Keratinocyte (primary cell): ENCODE measurements around the gene TAF7. TPM values are rescaled to one million over a fixed set of nuclear protein-coding genes. Genes with fewer than 3 reads are reported as not detected.

Experiments
- DNase-seq: peaks from one replicate; pipeline ENCODE4 v3.0.0-alpha.2; 2011; ENCODE audit warnings: low read depth, missing footprints, low spot score
- FAIRE-seq: peaks from 2 replicates; lab custom pipeline; 2011; peaks lifted over from hg19 to GRCh38; lab: Jason Lieb, UNC
- H2AFZ ChIP-seq: 2 replicates; pipeline ENCODE4 v1.6.0; 2012; ENCODE audit warnings: low read length, control low read depth, inconsistent platforms; ENCODE audit not compliant: control insufficient read depth
- H3K27ac ChIP-seq: 2 replicates; pipeline ENCODE4 v1.5.1; 2011; ENCODE audit warnings: low read length; ENCODE audit not compliant: control insufficient read depth, insufficient read depth
- H3K27me3 ChIP-seq: 3 replicates; pipeline ENCODE4 v1.6.0; 2011; ENCODE audit warnings: low read length; ENCODE audit not compliant: control insufficient read depth, insufficient read depth; ENCODE audit errors: extremely low read depth
- H3K36me3 ChIP-seq, 2 experiments: 2 replicates in 1 of 2; 3 replicates in 1 of 2; pipeline ENCODE4 v1.5.1; 2011; ENCODE audit warnings: low read length in 2 of 2, mild to moderate bottlenecking in 1 of 2; ENCODE audit not compliant: control insufficient read depth in 2 of 2, insufficient read depth in 2 of 2; ENCODE audit errors: extremely low read depth in 1 of 2
- H3K4me1 ChIP-seq: 3 replicates; pipeline ENCODE4 v1.5.1; 2011; ENCODE audit warnings: low read length; ENCODE audit not compliant: control insufficient read depth, insufficient read depth; ENCODE audit errors: extremely low read depth
- H3K4me2 ChIP-seq: 3 replicates; pipeline ENCODE4 v1.6.0; 2011; ENCODE audit warnings: low read depth, low read length; ENCODE audit not compliant: control insufficient read depth, insufficient read depth; ENCODE audit errors: extremely low read depth
- H3K4me3 ChIP-seq, 3 experiments: fragments of 200-600 bp in 1 of 3; sonication (generic) in 1 of 3; 2 replicates in 2 of 3; 3 replicates in 1 of 3; pipeline ENCODE4 v1.5.1; 2011 to 2016; ENCODE audit warnings: low read length in 3 of 3, mild to moderate bottlenecking in 3 of 3, control low read depth in 2 of 3, inconsistent platforms in 1 of 3, low read depth in 1 of 3, mixed read lengths in 1 of 3, mixed run types in 1 of 3, moderate library complexity in 1 of 3; ENCODE audit not compliant: control insufficient read depth in 2 of 3, insufficient read depth in 2 of 3; ENCODE audit errors: extremely low read depth in 1 of 3
- H3K79me2 ChIP-seq: 2 replicates; pipeline ENCODE4 v1.6.0; 2012; ENCODE audit warnings: low read length; ENCODE audit not compliant: control insufficient read depth, insufficient read depth
- H3K9ac ChIP-seq: 3 replicates; pipeline ENCODE4 v1.6.0; 2011; ENCODE audit warnings: low read length; ENCODE audit not compliant: control insufficient read depth, insufficient read depth; ENCODE audit errors: extremely low read depth
- H3K9me1 ChIP-seq: 3 replicates; pipeline ENCODE4 v1.6.0; 2011; ENCODE audit warnings: low read length; ENCODE audit not compliant: control insufficient read depth, insufficient read depth; ENCODE audit errors: extremely low read depth
- H3K9me3 ChIP-seq: 2 replicates; pipeline ENCODE4 v1.5.1; 2012; ENCODE audit warnings: low read depth, low read length; ENCODE audit not compliant: control insufficient read depth
- H4K20me1 ChIP-seq: 3 replicates; pipeline ENCODE4 v1.6.0; 2011; ENCODE audit warnings: low read length; ENCODE audit not compliant: control insufficient read depth, insufficient read depth; ENCODE audit errors: extremely low read depth
- CTCF ChIP-seq, 3 experiments: IDR thresholded peaks in 1 of 3; conservative IDR thresholded peaks in 1 of 3; optimal IDR thresholded peaks in 1 of 3; 2 replicates in 2 of 3; 3 replicates in 1 of 3; pipeline versions ENCODE3 to v1.5.1; 2011; ENCODE audit warnings: low read length in 3 of 3, mild to moderate bottlenecking in 3 of 3, moderate library complexity in 2 of 3, control low read depth in 1 of 3, inconsistent platforms in 1 of 3; ENCODE audit not compliant: insufficient read depth in 2 of 3; ENCODE audit errors: extremely low read depth in 1 of 3
- EZH2 ChIP-seq: IDR thresholded peaks from one replicate; pipeline ENCODE4 v1.6.1; 2012; ENCODE audit warnings: inconsistent platforms, mild to moderate bottlenecking, low read length, moderate library complexity
- dilution Hi-C: fragments of 300-500 bp; cut with MboI; formaldehyde crosslinking; loops from one replicate; pipeline ENCODE4 v1.7.0; 2020; ENCODE audit warnings: low sequenced_read_pairs; ENCODE audit not compliant: extremely low pct_ligation_motif_present
- polyA plus RNA-seq, 5 experiments: library from polyadenylated mRNA; depleted of rRNA in 3 of 5; stranded (reverse) in 3 of 5; stranded (forward) in 1 of 5; unstranded in 1 of 5; fragments of >200 nt; gene quantifications; 1 replicate in 1 of 5; 2 replicates in 3 of 5; 3 replicates in 1 of 5; pipeline versions ENCODE4 v1.2.1 to v1.2.3, GENCODE V29; 2011 to 2012; ENCODE audit warnings: missing spikeins in 2 of 5, low read depth in 1 of 5, low replicate concordance in 1 of 5

The TAF7 gene
- polyA plus RNA-seq, 1 donor (not counting 4 experiments of a cell fraction or from before 2014, with no cell fraction given) = 58.9 TPM

DNA sequence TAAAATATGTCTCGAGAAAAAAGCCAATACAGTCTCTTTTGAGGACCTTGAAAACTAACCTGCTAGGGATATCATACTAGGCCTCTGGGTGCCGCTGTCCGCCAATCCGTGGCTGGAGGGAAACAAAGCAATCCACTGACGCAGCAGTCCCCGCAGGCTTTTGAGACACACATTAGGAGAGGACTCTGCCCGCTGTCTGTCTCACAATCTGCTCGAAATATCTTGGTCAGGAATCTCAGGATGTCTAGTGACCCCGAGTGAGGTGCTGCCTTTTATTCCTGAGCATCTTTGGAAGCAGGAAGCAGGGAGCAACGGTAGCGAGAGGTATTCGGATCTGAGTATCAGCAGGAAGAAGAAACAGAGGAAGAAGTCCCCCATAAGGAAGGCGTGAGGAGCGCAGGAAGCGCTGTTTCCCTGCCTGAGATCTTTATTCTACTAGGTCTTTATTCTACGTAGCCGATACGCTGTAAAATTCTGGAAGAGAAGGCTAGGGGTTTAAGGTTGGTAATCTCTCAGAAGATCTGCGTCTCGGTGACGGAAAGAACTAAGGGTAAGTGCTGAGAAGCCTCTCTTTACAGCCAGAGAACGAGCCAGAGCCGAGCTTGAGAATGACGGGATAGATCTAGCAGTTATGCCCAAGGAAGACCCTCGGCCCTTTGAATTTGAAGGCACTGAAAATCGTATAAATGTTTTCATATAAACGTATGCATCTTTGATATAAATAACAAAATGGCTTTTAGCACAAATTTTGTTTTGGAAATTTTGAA lies 5.7 kb upstream of the TAF7 start:
- Histone ChIP-seq H3K9me3 (no peaks in the 10 kb centered on the region), H2AFZ (peak overlapping the region; percentile 34), H3K79me2 (no peaks in the 10 kb centered on the region), H3K4me1 (no peaks in the 10 kb centered on the region), H3K4me3 (peak overlapping the region; percentile 7 to 53 (median 37)), H3K27me3 (peaks cover 1% of the 10 kb centered on the region), H3K9ac (no peak overlapping the region), H3K9me1 (no peaks in the 10 kb centered on the region), H4K20me1 (no peaks in the 10 kb centered on the region), H3K4me2 (peak overlapping the region; percentile 62), H3K36me3 (no peaks in the 10 kb centered on the region), H3K27ac (no peak overlapping the region)
- DNase-seq (no peak), FAIRE-seq (no peak)
- TF ChIP-seq CTCF (optimal IDR thresholded peaks at IDR 0.05 in 1 of 3, IDR thresholded peaks at IDR 0.05 in 1 of 3, conservative IDR thresholded peaks at IDR 0.05 in 1 of 3; ENCODE audit: extremely low read depth in 1 of 3, insufficient read depth in 2 of 3, low read length in 3 of 3) (peak; percentile 53 to 62 (median 55)), EZH2 (no peak)
- dilution Hi-C loops = no loop called here

GRCh38 chr5:141322261-141322660 lies 1.7 kb upstream of the TAF7 start:
- no peak overlapping the region for H3K4me2 ChIP-seq

More at GRCh38 chr5:141322261-141322660, 1.7 kb upstream of the TAF7 start:
- Histone ChIP-seq H3K27me3 (no peaks in the 10 kb centered on the region), H2AFZ (no peak overlapping the region), H3K36me3 (peaks cover 1 to 12% of the 10 kb centered on the region in 2 experiments), H3K9me1 (no peaks in the 10 kb centered on the region), H4K20me1 (no peaks in the 10 kb centered on the region), H3K79me2 (peaks cover 15% of the 10 kb centered on the region), H3K9ac (no peak overlapping the region), H3K4me1 (peaks cover 8% of the 10 kb centered on the region), H3K4me3 (no peak overlapping the region), H3K9me3 (peaks cover 22% of the 10 kb centered on the region), H3K27ac (no peak overlapping the region)
- dilution Hi-C loops = no loop called here
- no peak for TF ChIP-seq CTCF (optimal IDR thresholded peaks at IDR 0.05 in 1 of 3, IDR thresholded peaks at IDR 0.05 in 1 of 3, conservative IDR thresholded peaks at IDR 0.05 in 1 of 3; ENCODE audit: extremely low read depth in 1 of 3, insufficient read depth in 2 of 3, low read length in 3 of 3)
- TF ChIP-seq EZH2 = no peak
- no peak for FAIRE-seq
- DNase-seq = no peak
